ENCODE results near the gene PAQR7.

DNA sequence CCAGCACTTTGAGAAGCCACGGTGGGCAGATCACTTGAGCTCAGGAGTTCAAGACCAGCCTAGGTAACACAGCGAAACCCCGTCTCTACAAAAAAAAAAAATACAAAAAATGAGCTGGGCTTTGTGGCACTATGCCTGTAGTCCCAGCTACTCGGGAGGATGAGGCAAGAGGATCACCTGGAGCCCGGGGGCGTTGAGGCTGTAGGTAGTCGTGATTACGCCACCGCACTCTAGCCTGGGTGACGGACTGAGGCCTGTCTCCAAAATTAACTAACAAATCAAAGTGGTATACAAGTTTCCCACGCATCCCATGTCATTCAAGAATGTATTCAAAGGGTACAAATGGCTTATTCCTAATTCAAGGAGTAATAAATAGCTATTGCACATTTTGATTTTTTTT lies 18.7 kb downstream of the PAQR7 start:
- TF ChIP-seq CTCF (IDR thresholded peaks at IDR 0.05) (no peak), POLR2A (IDR thresholded peaks at IDR 0.05) (no peak)

Measured in heart left ventricle (tissue), 13 donors.